Kidney (tissue), 14 donors: Measurements from ENCODE around the gene GABARAPL1. TPM values are rescaled to one million over a fixed set of nuclear protein-coding genes. Genes with fewer than 3 reads are reported as not detected.

ENCODE experiments used
- DNase-seq, 5 donors: peaks; one replicate each; pipeline ENCODE4 v3.0.0-alpha.2; 2013 to 2020
- FAIRE-seq: peaks from 2 replicates; lab custom pipeline; 2012; peaks lifted over from hg19 to GRCh38; lab: Jason Lieb, UNC
- H3K27ac ChIP-seq, 2 donors: one replicate each; pipeline ENCODE4 v1.7.0; 2013; ENCODE audit warnings: low read depth in 2 of 2, low read length in 2 of 2, inconsistent platforms in 1 of 2
- H3K27me3 ChIP-seq: one replicate; pipeline ENCODE4 v1.7.1; 2013; ENCODE audit warnings: low read length, inconsistent platforms; ENCODE audit not compliant: control insufficient read depth, insufficient read depth
- H3K36me3 ChIP-seq, 3 donors: one replicate each; pipeline versions ENCODE4 v1.7.0 to v1.7.1; 2013; ENCODE audit warnings: low read length in 3 of 3, control low read depth in 1 of 3, inconsistent platforms in 1 of 3; ENCODE audit not compliant: insufficient read depth in 3 of 3, control insufficient read depth in 2 of 3
- H3K4me1 ChIP-seq, 3 donors: one replicate each; pipeline versions ENCODE4 v1.7.0 to v1.7.1; 2013; ENCODE audit warnings: low read length in 3 of 3, inconsistent platforms in 1 of 3, low read depth in 1 of 3; ENCODE audit not compliant: control insufficient read depth in 2 of 3, insufficient read depth in 2 of 3
- H3K4me3 ChIP-seq, 3 donors: one replicate each; pipeline versions ENCODE4 v1.7.0 to v1.8.1; 2013; ENCODE audit warnings: low read length in 3 of 3, control low read depth in 1 of 3, inconsistent platforms in 1 of 3
- H3K9ac ChIP-seq, 3 donors: one replicate each; pipeline versions ENCODE4 v1.7.0 to v1.7.1; 2013; ENCODE audit warnings: low read length in 3 of 3, control low read depth in 1 of 3, inconsistent platforms in 1 of 3
- H3K9me3 ChIP-seq, 3 donors: one replicate each; pipeline versions ENCODE4 v1.7.0 to v1.7.1; 2013; ENCODE audit warnings: low read length in 3 of 3, control low read depth in 1 of 3, inconsistent platforms in 1 of 3; ENCODE audit not compliant: control insufficient read depth in 2 of 3, insufficient read depth in 1 of 3
- intact Hi-C: fragments of 100-400 bp; cut with DNase I; formaldehyde crosslinking; loops from one replicate; pipeline ENCODE4 v1.11.1; 2022
- polyA plus RNA-seq: library from polyadenylated mRNA; stranded (reverse); fragments of 350-450 nt; fragmentation: Illumina TruSeq; extraction: RNeasy Lipid Tissue Mini Kit (QIAGEN cat#74804); gene quantifications from one replicate; pipeline ENCODE4 v1.2.3, GENCODE V29; 2014; ENCODE audit warnings: low read depth, low replicate concordance; ENCODE audit not compliant: insufficient read depth
- total RNA-seq: library from RNA; stranded (reverse); fragmentation: NEBNext Ultra II Directional; extraction: Animal tissue kit (Norgen Biotek cat#: 25700); gene quantifications from one replicate; pipeline ENCODE4 v1.2.1, GENCODE V29; 2021
- TF ChIP-seq, protein P1 (sequence below): IDR thresholded peaks from 3 replicates; pipeline ENCODE4 v1.5.1; 2012; ENCODE audit warnings: mild to moderate bottlenecking, moderate library complexity, borderline replicate concordance; ENCODE audit not compliant: insufficient read depth; ENCODE audit errors: extremely low read depth
- donor health status: control.
- donor health status: control.
- donor health status: control.
- donor health status: control.
- donor health status: control.
- donor health status: DM: yes; HTN: yes; CAD: no.
- donor health status: Normal renal cell carcinoma (clear cell type).

GABARAPL1 gene
- total and polyA plus RNA-seq, 2 donors from 2014 or later, result 142 to 454 TPM

GRCh38 chr12:10207136-10207535 is 5.5 kb upstream of the GABARAPL1 start:
- H3K27me3 ChIP-seq, result no peaks in the 10 kb centered on the region
- H3K27ac ChIP-seq, result no peak overlapping the region
- FAIRE-seq, result no peak
- H3K4me1 ChIP-seq, result no peaks in the 10 kb centered on the region
- no peak overlapping the region for H3K4me3 ChIP-seq
- intact Hi-C loops, result no loop called here
- H3K9ac ChIP-seq, result no peak overlapping the region
- no peaks in the 10 kb centered on the region for H3K36me3 ChIP-seq
- no peak for DNase-seq
- TF ChIP-seq, protein P1, sequence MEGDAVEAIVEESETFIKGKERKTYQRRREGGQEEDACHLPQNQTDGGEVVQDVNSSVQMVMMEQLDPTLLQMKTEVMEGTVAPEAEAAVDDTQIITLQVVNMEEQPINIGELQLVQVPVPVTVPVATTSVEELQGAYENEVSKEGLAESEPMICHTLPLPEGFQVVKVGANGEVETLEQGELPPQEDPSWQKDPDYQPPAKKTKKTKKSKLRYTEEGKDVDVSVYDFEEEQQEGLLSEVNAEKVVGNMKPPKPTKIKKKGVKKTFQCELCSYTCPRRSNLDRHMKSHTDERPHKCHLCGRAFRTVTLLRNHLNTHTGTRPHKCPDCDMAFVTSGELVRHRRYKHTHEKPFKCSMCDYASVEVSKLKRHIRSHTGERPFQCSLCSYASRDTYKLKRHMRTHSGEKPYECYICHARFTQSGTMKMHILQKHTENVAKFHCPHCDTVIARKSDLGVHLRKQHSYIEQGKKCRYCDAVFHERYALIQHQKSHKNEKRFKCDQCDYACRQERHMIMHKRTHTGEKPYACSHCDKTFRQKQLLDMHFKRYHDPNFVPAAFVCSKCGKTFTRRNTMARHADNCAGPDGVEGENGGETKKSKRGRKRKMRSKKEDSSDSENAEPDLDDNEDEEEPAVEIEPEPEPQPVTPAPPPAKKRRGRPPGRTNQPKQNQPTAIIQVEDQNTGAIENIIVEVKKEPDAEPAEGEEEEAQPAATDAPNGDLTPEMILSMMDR, result no peak
- no peaks in the 10 kb centered on the region for H3K9me3 ChIP-seq

GRCh38 chr12:10210225-10210624 is 2.5 kb upstream of the GABARAPL1 start:
- TF ChIP-seq, protein P1, result no peak
- peaks cover 0 to under 1% (median 0%) of the 10 kb centered on the region in 3 donors for H3K4me1 ChIP-seq
- H3K4me3 ChIP-seq, result no peak overlapping the region
- no peak overlapping the region for H3K27ac ChIP-seq
- DNase-seq (no peak), FAIRE-seq (no peak)
- no peaks in the 10 kb centered on the region for H3K36me3 ChIP-seq
- no peaks in the 10 kb centered on the region for H3K27me3 ChIP-seq
- H3K9me3 ChIP-seq, result no peaks in the 10 kb centered on the region
- intact Hi-C loops, result no loop called here
- H3K9ac ChIP-seq, result no peak overlapping the region

- TF ChIP-seq, protein P1, result no peak
- no peak for FAIRE-seq
Measured at GRCh38 chr12:10211101-10211939, 1.4 kb upstream of the GABARAPL1 start.

More at GRCh38 chr12:10211101-10211939, 1.4 kb upstream of the GABARAPL1 start:
- Histone ChIP-seq H3K36me3 (no peaks in the 10 kb centered on the region), H3K4me1 (peaks cover 0 to 5% (median 0%) of the 10 kb centered on the region in 3 donors), H3K4me3 (no peak overlapping the region), H3K9ac (peak overlapping the region in 1 of 3 donors; percentile 41), H3K27me3 (no peaks in the 10 kb centered on the region), H3K27ac (peak overlapping the region; percentile 99 to 100), H3K9me3 (no peaks in the 10 kb centered on the region)
- intact Hi-C loops, result no loop called here
- peak in 1 of 5 donors; percentile 42 for DNase-seq
